Keratinocyte (primary cell): ENCODE results near the gene MLIP. TPM values are rescaled to one million over a fixed set of nuclear protein-coding genes. Genes with fewer than 3 reads are reported as not detected.

Experiments used
- DNase-seq: peaks from one replicate; pipeline ENCODE4 v3.0.0-alpha.2; 2011; ENCODE audit warnings: low read depth, missing footprints, low spot score
- FAIRE-seq: peaks from 2 replicates; lab custom pipeline; 2011; peaks lifted over from hg19 to GRCh38; lab: Jason Lieb, UNC
- H2AFZ ChIP-seq: 2 replicates; pipeline ENCODE4 v1.6.0; 2012; ENCODE audit warnings: low read length, control low read depth, inconsistent platforms; ENCODE audit not compliant: control insufficient read depth
- H3K27ac ChIP-seq: 2 replicates; pipeline ENCODE4 v1.5.1; 2011; ENCODE audit warnings: low read length; ENCODE audit not compliant: control insufficient read depth, insufficient read depth
- H3K27me3 ChIP-seq: 3 replicates; pipeline ENCODE4 v1.6.0; 2011; ENCODE audit warnings: low read length; ENCODE audit not compliant: control insufficient read depth, insufficient read depth; ENCODE audit errors: extremely low read depth
- H3K36me3 ChIP-seq, 2 experiments: 2 replicates in 1 of 2; 3 replicates in 1 of 2; pipeline ENCODE4 v1.5.1; 2011; ENCODE audit warnings: low read length in 2 of 2, mild to moderate bottlenecking in 1 of 2; ENCODE audit not compliant: control insufficient read depth in 2 of 2, insufficient read depth in 2 of 2; ENCODE audit errors: extremely low read depth in 1 of 2
- H3K4me1 ChIP-seq: 3 replicates; pipeline ENCODE4 v1.5.1; 2011; ENCODE audit warnings: low read length; ENCODE audit not compliant: control insufficient read depth, insufficient read depth; ENCODE audit errors: extremely low read depth
- H3K4me2 ChIP-seq: 3 replicates; pipeline ENCODE4 v1.6.0; 2011; ENCODE audit warnings: low read depth, low read length; ENCODE audit not compliant: control insufficient read depth, insufficient read depth; ENCODE audit errors: extremely low read depth
- H3K4me3 ChIP-seq, 3 experiments: fragments of 200-600 bp in 1 of 3; sonication (generic) in 1 of 3; 2 replicates in 2 of 3; 3 replicates in 1 of 3; pipeline ENCODE4 v1.5.1; 2011 to 2016; ENCODE audit warnings: low read length in 3 of 3, mild to moderate bottlenecking in 3 of 3, control low read depth in 2 of 3, inconsistent platforms in 1 of 3, low read depth in 1 of 3, mixed read lengths in 1 of 3, mixed run types in 1 of 3, moderate library complexity in 1 of 3; ENCODE audit not compliant: control insufficient read depth in 2 of 3, insufficient read depth in 2 of 3; ENCODE audit errors: extremely low read depth in 1 of 3
- H3K79me2 ChIP-seq: 2 replicates; pipeline ENCODE4 v1.6.0; 2012; ENCODE audit warnings: low read length; ENCODE audit not compliant: control insufficient read depth, insufficient read depth
- H3K9ac ChIP-seq: 3 replicates; pipeline ENCODE4 v1.6.0; 2011; ENCODE audit warnings: low read length; ENCODE audit not compliant: control insufficient read depth, insufficient read depth; ENCODE audit errors: extremely low read depth
- H3K9me1 ChIP-seq: 3 replicates; pipeline ENCODE4 v1.6.0; 2011; ENCODE audit warnings: low read length; ENCODE audit not compliant: control insufficient read depth, insufficient read depth; ENCODE audit errors: extremely low read depth
- H3K9me3 ChIP-seq: 2 replicates; pipeline ENCODE4 v1.5.1; 2012; ENCODE audit warnings: low read depth, low read length; ENCODE audit not compliant: control insufficient read depth
- H4K20me1 ChIP-seq: 3 replicates; pipeline ENCODE4 v1.6.0; 2011; ENCODE audit warnings: low read length; ENCODE audit not compliant: control insufficient read depth, insufficient read depth; ENCODE audit errors: extremely low read depth
- CTCF ChIP-seq, 3 experiments: IDR thresholded peaks in 1 of 3; conservative IDR thresholded peaks in 1 of 3; optimal IDR thresholded peaks in 1 of 3; 2 replicates in 2 of 3; 3 replicates in 1 of 3; pipeline versions ENCODE3 to v1.5.1; 2011; ENCODE audit warnings: low read length in 3 of 3, mild to moderate bottlenecking in 3 of 3, moderate library complexity in 2 of 3, control low read depth in 1 of 3, inconsistent platforms in 1 of 3; ENCODE audit not compliant: insufficient read depth in 2 of 3; ENCODE audit errors: extremely low read depth in 1 of 3
- EZH2 ChIP-seq: IDR thresholded peaks from one replicate; pipeline ENCODE4 v1.6.1; 2012; ENCODE audit warnings: inconsistent platforms, mild to moderate bottlenecking, low read length, moderate library complexity
- dilution Hi-C: fragments of 300-500 bp; cut with MboI; formaldehyde crosslinking; loops from one replicate; pipeline ENCODE4 v1.7.0; 2020; ENCODE audit warnings: low sequenced_read_pairs; ENCODE audit not compliant: extremely low pct_ligation_motif_present
- polyA plus RNA-seq, 5 experiments: library from polyadenylated mRNA; depleted of rRNA in 3 of 5; stranded (reverse) in 3 of 5; stranded (forward) in 1 of 5; unstranded in 1 of 5; fragments of >200 nt; gene quantifications; 1 replicate in 1 of 5; 2 replicates in 3 of 5; 3 replicates in 1 of 5; pipeline versions ENCODE4 v1.2.1 to v1.2.3, GENCODE V29; 2011 to 2012; ENCODE audit warnings: missing spikeins in 2 of 5, low read depth in 1 of 5, low replicate concordance in 1 of 5

MLIP gene
- polyA plus RNA-seq, 1 donor (not counting 4 experiments of a cell fraction or from before 2014, with no cell fraction given) = 0.87 TPM

GRCh38 chr6:54093326-54093948 lies 17.8 kb upstream of the MLIP start:
- H3K4me3 ChIP-seq = no peak overlapping the region
- H3K9me3 ChIP-seq = no peaks in the 10 kb centered on the region
- H3K9ac ChIP-seq = no peak overlapping the region
- DNase-seq = no peak
- no peak overlapping the region for H3K27ac ChIP-seq
- H3K9me1 ChIP-seq = no peaks in the 10 kb centered on the region
- no peak for TF ChIP-seq CTCF (optimal IDR thresholded peaks at IDR 0.05 in 1 of 3, IDR thresholded peaks at IDR 0.05 in 1 of 3, conservative IDR thresholded peaks at IDR 0.05 in 1 of 3; ENCODE audit: extremely low read depth in 1 of 3, insufficient read depth in 2 of 3, low read length in 3 of 3)
- no peak for TF ChIP-seq EZH2
- no peaks in the 10 kb centered on the region for H3K27me3 ChIP-seq
- no peaks in the 10 kb centered on the region for H4K20me1 ChIP-seq
- H3K79me2 ChIP-seq = no peaks in the 10 kb centered on the region
- dilution Hi-C loops = no loop called here
- FAIRE-seq = no peak
- H3K4me1 ChIP-seq = no peaks in the 10 kb centered on the region
- H3K36me3 ChIP-seq = no peaks in the 10 kb centered on the region
- H2AFZ ChIP-seq = no peak overlapping the region
- H3K4me2 ChIP-seq = no peak overlapping the region

GRCh38 chr6:54094293-54094692 lies 16.9 kb upstream of the MLIP start:
- dilution Hi-C loops = no loop called here
- no peak overlapping the region for H3K9ac ChIP-seq
- no peaks in the 10 kb centered on the region for H3K4me1 ChIP-seq

More at GRCh38 chr6:54094293-54094692, 16.9 kb upstream of the MLIP start:
- Histone ChIP-seq H3K27me3 (no peaks in the 10 kb centered on the region), H2AFZ (no peak overlapping the region), H3K9me1 (no peaks in the 10 kb centered on the region), H4K20me1 (no peaks in the 10 kb centered on the region), H3K4me3 (no peak overlapping the region), H3K36me3 (no peaks in the 10 kb centered on the region), H3K4me2 (no peak overlapping the region), H3K79me2 (no peaks in the 10 kb centered on the region), H3K27ac (no peak overlapping the region), H3K9me3 (no peaks in the 10 kb centered on the region)
- no peak for DNase-seq
- FAIRE-seq = no peak
- TF ChIP-seq EZH2 = no peak
- TF ChIP-seq CTCF (optimal IDR thresholded peaks at IDR 0.05 in 1 of 3, IDR thresholded peaks at IDR 0.05 in 1 of 3, conservative IDR thresholded peaks at IDR 0.05 in 1 of 3; ENCODE audit: extremely low read depth in 1 of 3, insufficient read depth in 2 of 3, low read length in 3 of 3) = no peak
